Measurements from ENCODE around the gene MRGPRF.

The MRGPRF gene

DNA sequence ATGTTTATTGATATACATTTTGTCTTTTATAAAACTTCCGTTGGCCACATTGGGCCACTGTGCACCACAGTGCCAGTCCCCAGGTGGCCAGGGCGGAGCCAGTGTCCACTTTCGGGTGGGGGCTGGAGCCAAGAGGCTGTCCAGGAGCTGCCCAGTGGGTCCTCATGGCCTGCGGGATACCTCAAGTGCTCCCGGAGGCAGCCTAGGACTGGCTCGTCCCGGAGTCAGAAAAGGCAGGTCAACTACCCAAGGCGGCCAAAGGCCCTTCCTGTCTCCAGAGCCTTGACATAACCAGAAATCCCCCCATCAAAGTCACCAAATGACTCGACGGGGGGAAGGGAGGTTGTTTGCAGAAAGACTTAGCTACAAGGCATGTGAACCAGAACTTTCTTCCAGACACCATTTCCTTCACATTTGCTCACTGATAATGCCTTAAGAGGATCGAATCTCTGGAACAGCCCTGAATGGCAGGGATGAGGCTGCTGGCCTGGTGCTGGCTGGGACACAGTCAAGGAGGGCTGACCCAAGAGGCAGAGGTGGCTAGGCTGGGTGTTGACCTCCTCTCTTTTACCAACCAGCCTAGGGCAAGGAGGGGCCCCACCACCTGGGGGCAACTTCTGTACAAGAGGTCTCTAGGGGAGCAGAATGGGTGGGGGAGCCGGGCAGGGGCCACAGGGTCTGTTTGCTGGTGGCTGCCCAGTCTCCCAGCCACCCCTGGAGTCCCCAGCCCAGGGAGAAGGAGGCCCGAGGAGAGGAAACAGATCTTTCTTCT is 8.4 kb downstream of the MRGPRF start:
- TF ChIP-seq, protein P1, sequence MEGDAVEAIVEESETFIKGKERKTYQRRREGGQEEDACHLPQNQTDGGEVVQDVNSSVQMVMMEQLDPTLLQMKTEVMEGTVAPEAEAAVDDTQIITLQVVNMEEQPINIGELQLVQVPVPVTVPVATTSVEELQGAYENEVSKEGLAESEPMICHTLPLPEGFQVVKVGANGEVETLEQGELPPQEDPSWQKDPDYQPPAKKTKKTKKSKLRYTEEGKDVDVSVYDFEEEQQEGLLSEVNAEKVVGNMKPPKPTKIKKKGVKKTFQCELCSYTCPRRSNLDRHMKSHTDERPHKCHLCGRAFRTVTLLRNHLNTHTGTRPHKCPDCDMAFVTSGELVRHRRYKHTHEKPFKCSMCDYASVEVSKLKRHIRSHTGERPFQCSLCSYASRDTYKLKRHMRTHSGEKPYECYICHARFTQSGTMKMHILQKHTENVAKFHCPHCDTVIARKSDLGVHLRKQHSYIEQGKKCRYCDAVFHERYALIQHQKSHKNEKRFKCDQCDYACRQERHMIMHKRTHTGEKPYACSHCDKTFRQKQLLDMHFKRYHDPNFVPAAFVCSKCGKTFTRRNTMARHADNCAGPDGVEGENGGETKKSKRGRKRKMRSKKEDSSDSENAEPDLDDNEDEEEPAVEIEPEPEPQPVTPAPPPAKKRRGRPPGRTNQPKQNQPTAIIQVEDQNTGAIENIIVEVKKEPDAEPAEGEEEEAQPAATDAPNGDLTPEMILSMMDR (IDR thresholded peaks at IDR 0.05; ENCODE audit: extremely low read depth, missing control alignments) = no peak
- no peak for DNase-seq (ENCODE audit: low spot score)

GRCh38 chr11:69003866-69004367 is 9.1 kb downstream of the MRGPRF start:
- no peak for DNase-seq (ENCODE audit: low spot score)
- TF ChIP-seq, protein P1 (IDR thresholded peaks at IDR 0.05; ENCODE audit: extremely low read depth, missing control alignments) = no peak

GRCh38 chr11:69003301-69003865 is 9.7 kb downstream of the MRGPRF start:
- TF ChIP-seq, protein P1 (IDR thresholded peaks at IDR 0.05; ENCODE audit: extremely low read depth, missing control alignments) = no peak

DNA sequence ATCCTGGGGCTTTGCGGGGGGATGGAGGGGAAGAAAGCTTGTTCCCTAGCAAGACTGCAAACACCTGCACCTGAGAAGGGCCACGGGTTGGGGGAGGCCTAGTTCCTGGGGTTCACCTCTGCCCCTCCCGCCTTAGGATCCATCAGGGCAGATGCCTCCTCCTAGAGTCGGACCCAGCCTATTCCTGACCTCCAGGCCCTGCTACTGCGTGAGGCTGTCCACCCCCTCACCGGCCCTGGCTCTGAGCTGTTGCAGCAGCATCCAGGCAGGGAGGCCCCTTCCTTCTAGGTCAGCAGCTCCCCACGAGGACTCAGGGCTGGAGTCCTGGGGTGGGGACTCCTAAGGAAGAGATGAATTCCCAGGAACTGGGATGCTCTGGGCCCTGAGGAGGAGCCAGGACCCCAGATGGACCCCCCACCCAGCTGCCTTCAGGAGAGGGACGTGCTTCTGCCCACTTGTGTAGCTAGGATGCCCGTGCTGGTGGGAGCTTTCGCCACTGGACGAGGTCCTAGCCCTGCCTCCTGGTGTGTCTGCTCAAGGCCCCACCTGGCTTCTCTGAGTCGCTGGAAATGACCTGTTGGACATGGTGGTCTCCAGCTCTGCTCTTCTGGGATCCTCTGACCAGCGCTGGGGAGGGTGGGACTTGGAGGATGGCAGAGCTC is 10.3 kb downstream of the MRGPRF start:
- TF ChIP-seq, protein P1 (IDR thresholded peaks at IDR 0.05; ENCODE audit: extremely low read depth, missing control alignments) = no peak
- DNase-seq (ENCODE audit: low spot score) = no peak

More at GRCh38 chr11:69003301-69003865, 9.7 kb downstream of the MRGPRF start:
- no peak for DNase-seq (ENCODE audit: low spot score)

- TF ChIP-seq, protein P1 (IDR thresholded peaks at IDR 0.05; ENCODE audit: extremely low read depth, missing control alignments) = no peak
- no peak for DNase-seq (ENCODE audit: low spot score)
Measured at GRCh38 chr11:69002110-69002569, 10.9 kb downstream of the MRGPRF start.

DNA sequence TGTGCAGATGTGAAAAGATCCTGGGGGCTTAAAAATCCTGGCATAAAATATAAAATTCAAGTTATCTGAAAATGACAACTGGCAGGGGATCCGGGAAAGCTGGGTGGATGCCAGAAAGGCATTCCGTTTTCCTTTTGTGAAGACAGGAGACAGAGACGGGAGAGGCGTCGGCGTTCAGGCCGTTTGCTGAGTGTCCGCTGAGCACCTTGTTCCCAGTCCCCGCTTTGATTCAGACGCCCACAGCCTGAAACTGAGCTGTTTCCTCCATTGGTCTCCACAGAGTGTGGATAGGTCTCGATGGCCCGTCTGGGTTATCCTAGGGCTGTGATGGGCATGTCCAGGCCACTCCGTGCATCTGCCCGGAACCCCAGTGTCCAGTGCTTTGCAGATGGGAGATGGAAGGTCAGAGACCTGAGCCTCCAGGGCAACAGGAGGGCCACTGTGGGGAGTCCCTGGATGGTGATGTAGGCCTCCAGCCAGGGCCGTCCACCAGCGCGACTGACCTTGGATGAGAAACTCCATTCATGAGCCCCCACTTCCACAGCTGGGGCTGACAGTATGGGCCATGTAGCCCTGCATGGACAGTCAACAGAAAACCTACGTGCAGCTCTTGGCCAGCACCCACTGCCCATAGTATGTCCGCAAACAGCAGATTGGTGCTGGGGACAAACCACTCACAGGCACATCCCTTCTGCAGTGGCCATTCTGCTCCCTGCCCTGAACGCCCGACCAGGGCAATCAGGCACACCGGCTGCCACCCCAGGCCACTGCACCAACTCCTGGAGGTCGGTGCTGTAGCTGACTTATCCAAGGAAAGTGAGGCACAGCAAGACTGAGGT is 11.6 kb downstream of the MRGPRF start:
- DNase-seq (ENCODE audit: low spot score) = no peak
- TF ChIP-seq, protein P1 (IDR thresholded peaks at IDR 0.05; ENCODE audit: extremely low read depth, missing control alignments) = no peak

Data from GM20000 (cell line).